ENCODE measurements around the gene FAM163A.

DNA sequence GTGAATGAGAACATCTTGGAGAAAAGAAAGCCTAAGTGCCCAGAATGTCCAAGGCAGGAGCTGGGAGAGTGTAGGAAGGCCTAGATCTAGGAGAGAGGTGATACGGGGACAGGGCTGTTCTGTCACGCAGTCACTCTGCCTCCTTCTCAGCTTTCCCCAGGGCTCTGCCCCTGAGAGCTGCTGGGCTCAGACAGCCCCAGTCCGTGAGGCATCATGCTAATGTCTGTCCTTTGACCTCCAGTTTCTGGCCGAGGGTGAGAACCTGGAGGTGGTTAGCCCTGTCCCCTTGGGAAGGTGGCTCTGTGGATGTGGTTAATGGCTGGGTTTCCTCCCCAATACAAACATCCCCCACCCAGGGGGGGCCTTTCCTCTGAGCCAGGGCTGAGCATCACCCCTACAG is 63.2 kb downstream of the FAM163A start:
- TF ChIP-seq, protein P1, sequence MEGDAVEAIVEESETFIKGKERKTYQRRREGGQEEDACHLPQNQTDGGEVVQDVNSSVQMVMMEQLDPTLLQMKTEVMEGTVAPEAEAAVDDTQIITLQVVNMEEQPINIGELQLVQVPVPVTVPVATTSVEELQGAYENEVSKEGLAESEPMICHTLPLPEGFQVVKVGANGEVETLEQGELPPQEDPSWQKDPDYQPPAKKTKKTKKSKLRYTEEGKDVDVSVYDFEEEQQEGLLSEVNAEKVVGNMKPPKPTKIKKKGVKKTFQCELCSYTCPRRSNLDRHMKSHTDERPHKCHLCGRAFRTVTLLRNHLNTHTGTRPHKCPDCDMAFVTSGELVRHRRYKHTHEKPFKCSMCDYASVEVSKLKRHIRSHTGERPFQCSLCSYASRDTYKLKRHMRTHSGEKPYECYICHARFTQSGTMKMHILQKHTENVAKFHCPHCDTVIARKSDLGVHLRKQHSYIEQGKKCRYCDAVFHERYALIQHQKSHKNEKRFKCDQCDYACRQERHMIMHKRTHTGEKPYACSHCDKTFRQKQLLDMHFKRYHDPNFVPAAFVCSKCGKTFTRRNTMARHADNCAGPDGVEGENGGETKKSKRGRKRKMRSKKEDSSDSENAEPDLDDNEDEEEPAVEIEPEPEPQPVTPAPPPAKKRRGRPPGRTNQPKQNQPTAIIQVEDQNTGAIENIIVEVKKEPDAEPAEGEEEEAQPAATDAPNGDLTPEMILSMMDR (IDR thresholded peaks at IDR 0.05), result no peak
- TF ChIP-seq POLR2A (IDR thresholded peaks at IDR 0.05), result no peak
